GM21367 (cell line): ENCODE data around the gene PREX1.

ENCODE experiments used
- ATAC-seq: cut with Tn5 transposase; IDR thresholded peaks from one replicate; pipeline ENCODE4 v1.9.1; 2021; ENCODE audit not compliant: unreplicated experiment

Gene PREX1

DNA sequence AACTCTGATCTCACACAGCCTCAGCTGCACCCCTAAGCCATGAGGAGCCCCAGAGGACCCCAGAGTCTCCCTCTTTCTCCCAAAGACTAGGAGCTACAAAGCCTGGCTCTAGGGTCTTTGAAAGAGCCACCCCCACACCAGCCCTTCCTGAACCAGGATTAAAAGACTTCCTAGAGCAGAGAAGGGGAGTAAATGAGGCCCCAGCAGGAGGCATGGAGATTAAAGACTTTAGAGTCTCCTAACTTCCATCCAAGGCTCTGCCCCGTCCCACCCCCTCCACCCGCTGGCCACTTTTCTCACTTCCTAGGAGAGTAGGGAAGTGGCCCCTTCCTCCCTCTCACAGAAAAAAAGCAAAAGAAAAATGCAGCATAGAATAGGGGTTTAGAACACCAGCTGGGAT, 1.7 kb downstream of the PREX1 start:
- ATAC-seq = no peak

DNA sequence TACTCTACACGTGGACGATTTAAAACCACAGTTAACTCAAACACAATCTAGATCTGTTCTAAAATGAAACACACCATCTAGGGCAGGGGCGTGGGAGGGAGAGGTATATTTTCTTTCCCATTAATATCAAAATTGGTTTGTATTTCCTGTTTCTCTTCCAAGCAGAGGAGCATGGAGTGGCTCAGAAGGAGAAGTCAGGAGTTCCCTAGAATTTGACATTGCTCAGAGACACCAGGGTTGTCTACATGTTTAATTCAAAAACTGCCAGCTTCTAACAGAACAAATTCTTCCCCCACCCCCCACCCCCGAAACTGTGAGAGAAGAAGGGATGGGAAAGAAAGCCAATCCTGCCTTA, 2.3 kb downstream of the PREX1 start:
- ATAC-seq = no peak

DNA sequence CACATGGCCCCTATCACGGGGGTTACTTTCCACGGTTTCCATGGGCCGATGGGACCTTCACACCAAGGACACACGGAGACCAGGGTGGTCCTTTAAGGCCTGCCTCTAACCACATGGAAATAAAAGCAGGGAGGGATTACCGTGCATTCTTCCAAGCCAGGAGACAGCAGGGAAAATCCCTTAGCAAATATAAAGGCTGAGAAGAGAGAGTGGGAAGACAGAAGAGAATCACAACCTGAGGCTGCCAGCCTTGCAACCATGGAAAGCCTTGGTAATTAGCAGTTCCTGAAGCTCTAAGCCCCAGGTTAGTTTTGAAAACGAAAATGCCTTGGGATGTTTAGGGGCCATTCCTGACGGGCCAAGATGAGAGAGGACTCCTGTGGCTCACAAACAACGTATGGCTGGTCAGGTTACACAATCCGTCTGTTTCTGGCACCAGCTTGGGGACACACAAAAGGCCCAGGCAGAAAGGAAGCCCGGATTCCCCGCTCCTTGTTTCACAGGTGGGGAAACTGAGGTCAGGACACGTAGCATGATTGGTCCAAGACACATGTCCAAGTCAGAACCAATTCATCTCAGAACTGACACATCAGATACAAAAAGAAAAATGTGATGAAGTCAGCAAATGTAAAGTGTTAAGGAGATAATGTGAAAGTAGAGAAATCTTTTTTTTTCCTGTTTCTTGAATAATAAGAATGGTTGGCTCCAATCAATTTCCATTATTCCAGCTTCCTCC, 2.8 kb downstream of the PREX1 start:
- ATAC-seq = no peak

DNA sequence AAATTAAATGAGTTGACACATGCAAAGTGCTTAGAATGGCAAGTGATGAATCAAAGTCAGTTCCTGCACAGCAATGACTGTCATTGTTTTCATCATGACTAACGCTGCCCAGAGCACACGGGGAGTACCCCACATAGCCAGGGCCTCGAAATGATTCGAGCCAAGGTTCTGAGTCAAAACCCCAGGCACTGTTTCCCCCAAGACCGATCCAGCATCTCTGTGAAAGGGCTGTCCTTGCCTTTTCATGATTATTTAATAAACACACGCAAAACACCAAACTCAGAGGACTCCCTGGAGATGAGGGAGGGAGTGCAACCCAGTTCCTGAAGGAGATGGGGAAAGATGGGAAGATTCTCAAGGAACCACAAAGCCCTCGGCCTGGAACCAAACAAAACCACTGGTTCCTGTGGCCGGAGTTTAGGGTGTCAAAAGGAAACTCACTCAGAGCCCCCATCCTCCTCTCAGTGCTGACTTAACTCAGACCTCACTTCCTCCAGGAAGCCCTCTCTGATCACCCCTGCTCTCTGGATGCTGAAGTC, 3.8 kb downstream of the PREX1 start:
- ATAC-seq = no peak

DNA sequence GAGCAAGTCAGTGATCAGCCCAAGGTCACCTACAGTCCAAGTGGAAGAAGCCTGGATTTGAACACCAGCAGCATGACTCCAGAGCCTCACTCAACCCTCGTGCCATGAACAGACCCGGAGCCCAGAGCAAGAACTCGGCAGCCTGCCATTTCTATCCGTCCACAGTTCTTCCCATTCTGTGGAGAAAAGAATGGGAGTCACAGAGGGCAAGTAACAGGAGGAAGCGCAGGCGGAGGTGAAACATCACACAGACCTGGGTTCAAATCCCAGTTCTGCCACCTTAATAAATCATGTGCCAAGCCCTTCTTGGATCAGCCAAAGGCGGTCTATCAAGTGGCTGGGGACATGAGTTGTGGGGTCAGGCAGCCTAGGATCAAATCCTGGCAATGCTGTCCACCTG, 4.3 kb downstream of the PREX1 start:
- no peak for ATAC-seq

DNA sequence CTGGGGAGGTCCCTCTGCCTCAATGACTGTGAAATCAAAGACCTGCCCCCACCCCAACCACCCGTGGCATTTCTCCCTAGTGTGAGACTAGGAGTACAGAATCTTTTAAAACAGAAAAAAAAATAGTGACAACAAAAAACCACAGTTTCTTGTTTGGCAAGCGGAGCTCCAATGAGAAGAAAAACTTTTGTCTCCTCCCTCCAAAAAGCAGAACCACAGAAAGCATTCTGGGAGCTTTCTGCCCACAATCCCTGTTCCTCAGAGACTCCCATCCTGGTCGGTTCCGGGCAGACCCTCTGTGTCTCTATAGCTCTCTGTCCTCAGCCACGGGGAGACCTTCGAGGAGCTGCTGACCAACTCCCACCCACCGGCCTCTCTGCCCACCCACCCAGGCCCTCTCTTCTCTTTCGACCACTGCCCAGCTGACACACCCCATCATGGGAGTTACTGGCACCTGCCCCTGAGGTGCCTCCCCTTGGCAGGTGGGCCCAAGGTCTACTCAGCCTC, 4.9 kb downstream of the PREX1 start:
- no peak for ATAC-seq

DNA sequence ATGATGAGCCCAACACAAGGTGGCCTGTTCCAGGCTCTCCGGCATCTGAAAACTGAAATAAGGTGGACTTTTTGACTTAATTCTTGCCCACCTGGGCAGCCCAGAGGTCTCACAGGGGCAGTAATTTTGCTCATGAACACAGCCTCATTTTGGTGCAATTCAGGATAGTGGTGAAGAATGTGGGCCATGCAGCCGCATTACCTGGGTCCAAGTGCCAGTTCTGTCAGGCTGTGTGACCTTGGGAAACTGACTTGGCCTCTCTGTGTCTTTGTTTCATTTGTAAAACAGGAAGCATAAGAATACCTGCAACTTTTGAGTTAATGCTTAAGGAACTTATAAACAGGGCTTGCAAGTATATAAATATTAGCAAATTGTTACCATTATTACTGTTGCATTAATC, 5.6 kb downstream of the PREX1 start:
- no peak for ATAC-seq

DNA sequence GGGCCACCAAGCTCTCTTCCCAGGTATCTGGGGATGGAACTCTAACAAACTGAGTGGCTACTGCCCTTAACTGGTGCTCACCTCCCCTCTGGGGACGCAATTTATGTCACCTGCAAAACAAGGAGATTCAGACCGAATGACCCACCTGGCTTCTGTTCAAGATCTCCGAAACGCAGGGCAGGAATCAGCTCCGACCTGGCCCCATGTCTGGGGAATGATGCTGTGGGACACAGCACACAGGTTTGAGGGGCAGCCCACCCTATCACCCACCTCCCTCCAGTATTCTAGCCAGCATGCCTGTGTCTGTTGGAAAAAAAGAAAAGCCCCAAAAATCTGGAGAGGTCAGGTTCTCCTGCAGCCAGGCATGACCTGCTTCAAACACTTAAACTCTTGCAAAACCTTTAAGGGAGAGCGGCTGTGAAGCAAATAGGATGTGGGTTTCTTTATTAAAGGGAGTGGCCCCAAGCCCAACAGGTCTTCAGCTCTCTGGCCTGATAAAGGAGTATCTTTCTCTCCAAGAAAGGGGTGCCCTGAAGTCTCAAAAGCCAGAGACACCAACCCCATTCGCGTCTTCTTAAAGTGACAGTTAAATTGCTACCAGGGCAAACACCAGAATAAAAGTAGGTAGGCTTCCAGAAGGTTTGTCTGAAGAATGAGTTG, 6.4 kb downstream of the PREX1 start:
- no peak for ATAC-seq

DNA sequence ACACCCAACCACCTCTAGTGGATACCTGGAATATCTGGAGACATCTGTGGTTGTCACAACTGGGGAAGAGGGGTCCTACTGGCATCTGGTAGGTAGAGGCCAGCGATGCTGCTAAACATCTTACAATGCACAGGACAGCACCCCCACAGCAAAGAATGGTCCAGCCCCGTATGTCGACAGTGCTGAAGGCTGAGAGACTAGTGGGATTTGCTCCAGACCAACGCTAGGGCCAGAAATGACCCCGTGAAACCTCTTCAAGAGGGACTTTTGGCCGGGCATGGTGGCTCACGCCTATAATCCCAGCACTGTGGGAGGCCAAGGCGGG, 7.2 kb downstream of the PREX1 start:
- ATAC-seq = no peak

DNA sequence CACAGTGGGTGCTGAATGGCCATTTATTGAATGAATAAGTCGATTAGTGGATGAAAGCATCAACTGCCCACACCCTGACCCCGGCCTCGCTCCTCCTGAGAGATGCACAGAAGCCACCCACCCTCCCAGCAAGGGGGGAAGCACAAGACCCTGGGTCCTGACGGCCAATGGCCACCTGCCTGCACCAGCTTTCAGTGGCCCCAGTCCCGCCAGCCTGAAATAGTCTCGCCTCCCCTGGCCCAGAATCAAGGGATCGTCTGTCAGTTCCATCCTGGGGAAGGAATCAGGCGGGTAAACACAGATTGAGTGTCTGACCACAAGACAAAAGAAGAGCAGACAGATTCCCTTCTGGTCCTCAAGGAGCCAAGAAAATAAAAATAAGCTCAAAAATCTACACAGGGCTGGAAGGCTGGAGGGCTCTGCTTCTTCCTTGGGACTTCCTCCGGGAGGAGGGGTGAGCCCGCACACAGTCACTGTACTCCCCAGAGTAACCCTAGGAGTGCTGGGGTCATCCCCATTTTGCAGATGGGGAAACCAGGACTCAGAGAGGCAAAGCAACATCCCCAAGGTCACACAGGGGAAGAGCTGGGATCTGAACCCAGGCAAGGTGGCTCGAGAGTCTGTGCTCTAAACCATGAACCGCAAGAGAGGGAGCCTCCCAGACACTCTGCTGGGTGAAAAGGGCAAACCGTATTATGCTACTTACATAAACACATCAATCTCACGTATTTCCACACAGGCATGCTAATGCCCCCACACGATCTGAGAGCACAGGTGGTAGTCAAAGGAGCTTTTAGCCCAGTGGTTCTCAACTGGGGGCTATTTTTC, 7.8 kb downstream of the PREX1 start:
- no peak for ATAC-seq

DNA sequence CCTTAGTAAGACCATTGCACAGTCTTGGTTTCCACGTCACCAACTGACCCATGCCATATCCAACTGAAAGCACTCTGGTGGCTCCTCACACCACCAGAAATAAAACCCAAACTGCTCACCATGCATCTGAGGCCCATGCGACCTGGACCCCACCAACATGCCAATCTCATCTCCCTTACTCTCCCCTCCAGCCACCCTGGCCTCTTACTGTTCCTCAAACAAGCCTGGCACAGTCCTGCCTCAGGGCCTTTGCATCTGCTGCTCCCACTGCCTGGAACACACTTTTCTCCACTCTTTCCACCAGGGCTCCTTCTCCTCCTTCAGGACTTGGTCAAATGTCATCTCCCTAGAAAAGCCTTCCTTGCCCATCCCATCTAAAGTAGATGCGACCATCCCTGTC, 8.7 kb downstream of the PREX1 start:
- no peak for ATAC-seq

DNA sequence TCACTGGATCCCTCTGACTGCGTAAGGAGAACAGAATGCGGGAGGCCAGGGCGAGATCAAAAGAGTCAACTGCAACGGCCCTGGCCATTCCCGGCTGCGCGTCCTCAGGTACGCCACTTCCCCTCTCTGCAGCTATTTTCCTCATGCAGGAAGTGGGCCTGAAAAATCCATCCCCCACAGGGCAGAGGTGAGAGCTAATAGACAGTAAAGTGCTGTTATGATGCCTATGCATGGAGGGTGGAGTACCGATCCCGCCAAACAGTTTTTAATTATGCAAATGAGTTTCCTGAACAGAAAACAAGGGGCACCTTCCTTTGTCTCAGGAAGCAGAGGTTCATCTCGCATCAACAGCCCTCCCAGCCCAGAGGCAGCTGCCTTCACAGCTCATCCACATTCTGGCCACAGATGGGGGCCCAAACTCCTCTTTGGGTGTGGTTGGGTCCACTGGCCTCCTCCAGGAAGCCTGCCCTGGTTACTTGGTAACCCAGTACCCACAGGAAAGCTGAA, 9.3 kb downstream of the PREX1 start:
- no peak for ATAC-seq

DNA sequence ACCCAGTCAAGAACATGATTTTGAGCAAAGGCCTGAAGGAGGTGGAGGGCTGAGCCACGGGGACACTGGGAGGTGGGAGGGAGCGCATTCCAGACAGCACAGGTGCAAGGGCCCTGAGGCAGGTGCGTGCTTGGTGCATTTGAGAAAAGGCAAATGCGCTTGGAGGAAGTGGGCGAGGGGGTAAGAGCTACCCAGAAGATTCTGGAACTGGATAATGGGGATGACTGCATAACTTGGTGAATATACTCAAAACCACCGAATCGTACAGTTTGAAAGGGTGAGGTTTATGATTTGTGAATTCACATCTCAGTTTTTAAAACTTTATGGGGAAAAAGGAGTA, 9.8 kb downstream of the PREX1 start:
- no peak for ATAC-seq

DNA sequence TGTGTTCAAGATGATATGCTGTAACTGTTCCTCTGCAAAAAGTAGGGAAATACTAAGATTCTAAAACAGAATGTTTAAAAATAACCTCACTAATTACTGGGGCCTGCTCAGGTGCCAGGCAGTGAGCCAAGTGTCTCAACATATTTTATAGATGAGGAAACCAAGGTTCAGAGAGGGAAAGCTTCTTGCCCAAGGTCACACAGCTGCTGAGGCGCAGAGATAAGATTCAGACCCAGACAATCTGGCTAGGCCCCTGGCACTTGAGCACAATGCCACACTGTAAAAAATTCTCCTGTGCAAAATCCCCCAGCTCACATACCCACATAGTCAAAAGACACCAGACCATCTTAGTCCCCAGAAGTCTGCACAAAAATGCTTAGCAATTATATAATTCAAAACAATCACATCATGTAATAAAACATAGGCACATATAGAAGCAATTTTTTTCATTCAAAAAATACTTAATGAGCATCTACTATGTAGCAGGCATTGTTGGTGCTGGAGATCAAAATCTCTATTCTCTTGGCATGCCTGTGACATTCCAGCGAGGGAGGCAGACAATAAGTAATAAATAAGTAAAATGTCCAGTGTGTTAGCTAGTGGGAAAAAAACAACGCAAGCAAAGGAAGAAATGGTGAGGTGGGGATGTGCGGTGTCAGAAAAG, 10.3 kb downstream of the PREX1 start:
- no peak for ATAC-seq

DNA sequence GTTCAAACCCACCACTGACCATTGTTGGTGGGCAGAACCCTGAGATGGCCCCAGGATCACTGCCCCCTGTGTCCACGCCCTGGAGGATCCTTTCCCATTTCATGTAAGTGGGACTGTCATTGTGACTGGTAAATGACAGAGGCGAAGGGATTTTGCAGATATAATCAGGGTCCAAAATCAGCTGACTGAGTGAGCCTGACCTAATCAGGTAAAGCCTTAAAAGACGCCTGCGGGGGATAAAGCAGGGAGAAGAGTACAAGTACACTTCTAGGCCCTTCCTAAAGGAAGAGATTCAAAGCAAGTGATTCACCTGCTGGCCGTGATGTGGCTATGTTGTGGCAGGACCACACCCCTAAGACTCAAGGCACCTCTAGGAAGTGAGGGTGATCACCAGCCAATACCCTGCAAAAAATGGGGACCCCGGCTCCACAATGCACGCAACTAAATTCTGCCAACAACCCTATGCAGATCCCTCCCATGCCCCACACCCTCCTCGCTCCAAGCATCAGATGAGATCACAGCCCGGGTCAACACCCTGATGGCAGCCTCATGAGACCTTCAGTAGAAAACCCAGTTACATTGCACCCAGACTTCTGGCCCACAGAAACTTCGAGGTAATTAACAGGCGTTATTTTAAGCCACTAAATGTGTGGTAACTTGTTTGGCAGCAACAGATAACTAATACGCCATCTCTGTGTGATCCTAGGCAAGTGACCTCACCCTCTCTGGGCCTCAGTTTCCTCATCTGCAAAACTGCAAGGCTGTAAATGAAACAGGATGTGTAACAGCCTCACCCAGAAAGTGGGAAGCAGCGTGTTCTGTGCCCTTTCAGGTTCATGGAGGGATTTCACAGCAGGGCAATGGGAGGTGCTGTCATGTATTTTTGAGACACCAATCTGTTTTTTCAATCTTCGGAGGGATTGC, 11.3 kb downstream of the PREX1 start:
- ATAC-seq = no peak

DNA sequence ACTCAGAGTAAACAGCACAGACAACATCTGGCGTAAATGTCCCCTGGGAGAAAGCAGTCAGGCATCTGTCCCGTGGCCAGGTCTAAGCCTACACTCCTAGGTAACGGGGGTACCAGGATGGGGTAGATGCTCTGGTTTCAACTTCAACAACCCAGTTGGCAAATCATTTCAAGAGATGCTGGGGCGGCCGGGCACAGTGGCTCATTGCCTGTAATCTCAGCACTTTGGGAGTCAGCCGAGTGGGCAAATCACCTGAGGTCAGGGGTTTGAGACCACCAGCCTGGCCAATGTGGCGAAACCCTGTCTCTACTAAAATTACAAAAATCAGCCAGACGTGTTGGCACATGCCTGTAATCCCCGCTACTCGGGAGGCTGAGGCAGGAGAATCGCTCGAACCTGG, 12.3 kb downstream of the PREX1 start:
- ATAC-seq = no peak

DNA sequence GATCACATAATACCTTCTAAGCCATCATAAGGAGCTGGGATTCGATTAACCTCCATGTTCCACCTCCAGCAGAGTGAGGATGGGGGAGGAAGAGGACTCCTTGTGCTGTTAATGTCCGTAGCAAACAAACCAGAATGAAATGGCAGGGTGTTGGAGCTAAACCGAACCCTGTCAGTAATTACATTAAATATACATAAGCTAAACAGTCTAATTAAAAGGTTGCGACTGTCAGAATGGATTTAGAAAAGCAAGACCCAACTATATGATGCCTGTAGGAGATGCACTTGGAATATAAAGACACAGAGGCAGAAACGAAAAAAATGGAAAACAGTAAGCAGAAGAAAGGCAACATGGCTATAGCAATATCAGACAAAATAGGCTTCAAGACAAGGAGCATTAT, 13.2 kb downstream of the PREX1 start:
- no peak for ATAC-seq

DNA sequence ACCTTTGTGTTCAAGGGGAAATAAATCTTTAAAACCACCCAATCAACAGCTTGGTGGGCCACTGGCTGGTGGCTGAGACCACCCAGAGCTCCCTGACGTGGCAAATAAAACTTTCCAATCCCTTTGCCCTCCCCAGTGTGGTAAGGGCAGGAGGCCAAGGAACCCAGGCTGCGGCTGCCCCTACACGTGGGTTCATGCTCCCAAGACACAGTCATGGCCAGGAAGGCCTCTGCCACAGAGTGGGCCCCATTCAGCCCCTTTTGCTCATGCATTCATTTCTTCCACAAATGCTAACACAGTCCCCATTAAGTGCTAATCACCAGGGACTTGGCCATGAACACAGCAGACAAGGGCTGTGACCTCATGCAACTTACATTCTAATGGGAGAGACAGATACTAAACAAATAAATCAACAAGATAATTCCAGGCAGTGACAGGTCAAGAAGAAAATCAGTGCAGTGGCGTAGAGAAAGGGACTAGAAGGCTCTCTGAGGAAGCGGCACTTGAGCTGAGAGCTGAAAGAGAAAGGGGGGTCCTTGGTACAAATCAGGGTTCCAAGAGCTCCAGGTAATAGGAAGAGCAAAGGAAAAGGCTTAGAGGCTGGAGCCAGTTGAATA, 13.8 kb downstream of the PREX1 start:
- no peak for ATAC-seq

DNA sequence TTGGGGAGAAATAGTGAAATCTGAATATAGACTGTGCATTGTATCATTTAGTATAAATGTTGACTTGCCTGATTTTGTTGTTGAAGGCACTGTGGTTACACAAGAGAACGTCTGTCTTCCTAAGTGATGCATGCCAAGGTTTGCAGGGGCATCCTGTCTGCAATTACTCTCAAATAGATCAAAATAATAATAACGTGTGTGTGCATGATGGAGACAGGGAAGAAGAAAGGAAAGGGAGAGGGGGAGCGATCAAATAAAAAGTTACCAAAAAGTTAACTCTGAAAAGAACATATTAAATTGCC, 14.4 kb downstream of the PREX1 start:
- ATAC-seq = no peak
